DOHH2 (cell line): ENCODE data around the gene CSF2RB.

Experiments used
- CTCF ChIP-seq: fragments of 200-600 bp; sonication (generic); IDR thresholded peaks from one replicate; pipeline ENCODE4 v1.5.1; 2014; ENCODE audit warnings: antibody characterized with exemption, mild to moderate bottlenecking, low read depth, low read length; ENCODE audit not compliant: poor library complexity, severe bottlenecking
- EZH2phosphoT487 ChIP-seq: fragments of 200-600 bp; sonication (generic); IDR thresholded peaks from 2 replicates; pipeline ENCODE4 v1.6.1; 2017; ENCODE audit warnings: borderline replicate concordance, mild to moderate bottlenecking, antibody characterized with exemption, low read length, moderate library complexity, mixed read lengths

GRCh38 chr22:36948273-36949225, 35.1 kb downstream of the CSF2RB start:
- no peak for TF ChIP-seq CTCF
- no peak for TF ChIP-seq EZH2phosphoT487
